Activated B cell treated with CpG ODN at 0.5 μM for 24 hours (primary cell): ENCODE results near the gene TNFRSF11A. TPM values are rescaled to one million over a fixed set of nuclear protein-coding genes. Genes with fewer than 3 reads are reported as not detected.

ENCODE experiments used
- ATAC-seq: fragments of 200-7000 bp; cut with Tn5 transposase; one replicate; pipeline ENCODE4 v1.10.0; 2021; ENCODE audit warnings: low read depth, mild to moderate bottlenecking, moderate library complexity
- CTCF ChIA-PET: fragments of 350-600 bp; sonication (Branson Sonifier 250); formaldehyde crosslinking; loops from one replicate; lab custom pipeline; 2021; ENCODE audit warnings: antibody characterized with exemption; lab: Charles Lee
- POLR2A ChIA-PET: fragments of 350-600 bp; sonication (Branson Sonifier 250); formaldehyde crosslinking; loops from one replicate; lab custom pipeline; 2021; ENCODE audit warnings: antibody characterized with exemption; lab: Charles Lee
- DNase-seq: peaks from one replicate; pipeline ENCODE4 v3.0.0; 2022
- H3K27ac Mint-ChIP-seq: one replicate; pipeline ENCODE4 v1.8.0; 2020; ENCODE audit warnings: mixed read lengths
- H3K27me3 Mint-ChIP-seq: one replicate; pipeline ENCODE4 v1.8.0; 2021; ENCODE audit warnings: mixed read lengths
- H3K36me3 Mint-ChIP-seq: one replicate; pipeline ENCODE4 v1.8.0; 2021; ENCODE audit warnings: low read depth, mixed read lengths
- H3K4me1 Mint-ChIP-seq: one replicate; pipeline ENCODE4 v1.8.0; 2021; ENCODE audit warnings: mixed read lengths
- H3K4me3 Mint-ChIP-seq: one replicate; pipeline ENCODE4 v1.8.0; 2020; ENCODE audit warnings: mild to moderate bottlenecking, mixed read lengths
- H3K9me3 Mint-ChIP-seq: one replicate; pipeline ENCODE4 v1.8.0; 2020; ENCODE audit warnings: mixed read lengths
- intact Hi-C: fragments of 100-400 bp; cut with micrococcal nuclease; formaldehyde crosslinking; loops from one replicate; pipeline ENCODE4 v1.15.1; 2024
- total RNA-seq: library from RNA; stranded (reverse); gene quantifications from 2 replicates; pipeline ENCODE4 v1.2.3, GENCODE V29; 2022
- TF ChIP-seq, protein P1 (sequence below): fragments of 200-600 bp; IDR thresholded peaks from one replicate; pipeline ENCODE4 v1.8.0; 2022; ENCODE audit warnings: antibody characterized with exemption, mild to moderate bottlenecking

Gene TNFRSF11A
- total RNA-seq, 1 donor from 2014 or later = 0.24 TPM

DNA sequence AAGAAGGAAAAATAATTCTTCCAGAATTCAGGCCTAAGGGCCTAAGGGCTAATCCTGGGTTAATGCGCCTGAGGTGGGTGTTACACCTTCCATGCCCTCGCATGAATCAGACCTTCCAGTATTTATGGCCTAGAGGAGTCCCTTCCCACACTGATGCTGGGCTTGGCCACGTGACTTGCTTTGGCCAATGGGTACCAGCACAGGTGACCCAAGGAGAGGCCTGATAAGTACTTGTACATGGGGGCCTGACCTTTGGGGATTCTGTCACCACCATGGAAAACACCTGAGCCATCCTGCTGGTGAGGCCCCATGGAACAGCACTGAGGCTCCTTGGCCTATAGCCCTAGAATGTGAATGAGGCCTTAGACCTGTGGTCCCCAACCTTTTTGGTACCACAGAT lies 79.8 kb downstream of the TNFRSF11A start:
- peaks cover 2% of the 10 kb centered on the region for H3K4me1 Mint-ChIP-seq
- no peak for ATAC-seq
- peaks cover 2% of the 10 kb centered on the region for H3K9me3 Mint-ChIP-seq
- no peak overlapping the region for H3K4me3 Mint-ChIP-seq
- no peak overlapping the region for H3K27ac Mint-ChIP-seq
- intact Hi-C loops = no loop called here
- ChIA-PET CTCF (no interaction called here), POLR2A (no interaction called here)
- H3K36me3 Mint-ChIP-seq = no peaks in the 10 kb centered on the region
- peaks cover 6% of the 10 kb centered on the region for H3K27me3 Mint-ChIP-seq
- TF ChIP-seq, protein P1, sequence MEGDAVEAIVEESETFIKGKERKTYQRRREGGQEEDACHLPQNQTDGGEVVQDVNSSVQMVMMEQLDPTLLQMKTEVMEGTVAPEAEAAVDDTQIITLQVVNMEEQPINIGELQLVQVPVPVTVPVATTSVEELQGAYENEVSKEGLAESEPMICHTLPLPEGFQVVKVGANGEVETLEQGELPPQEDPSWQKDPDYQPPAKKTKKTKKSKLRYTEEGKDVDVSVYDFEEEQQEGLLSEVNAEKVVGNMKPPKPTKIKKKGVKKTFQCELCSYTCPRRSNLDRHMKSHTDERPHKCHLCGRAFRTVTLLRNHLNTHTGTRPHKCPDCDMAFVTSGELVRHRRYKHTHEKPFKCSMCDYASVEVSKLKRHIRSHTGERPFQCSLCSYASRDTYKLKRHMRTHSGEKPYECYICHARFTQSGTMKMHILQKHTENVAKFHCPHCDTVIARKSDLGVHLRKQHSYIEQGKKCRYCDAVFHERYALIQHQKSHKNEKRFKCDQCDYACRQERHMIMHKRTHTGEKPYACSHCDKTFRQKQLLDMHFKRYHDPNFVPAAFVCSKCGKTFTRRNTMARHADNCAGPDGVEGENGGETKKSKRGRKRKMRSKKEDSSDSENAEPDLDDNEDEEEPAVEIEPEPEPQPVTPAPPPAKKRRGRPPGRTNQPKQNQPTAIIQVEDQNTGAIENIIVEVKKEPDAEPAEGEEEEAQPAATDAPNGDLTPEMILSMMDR = no peak
- no peak for DNase-seq

DNA sequence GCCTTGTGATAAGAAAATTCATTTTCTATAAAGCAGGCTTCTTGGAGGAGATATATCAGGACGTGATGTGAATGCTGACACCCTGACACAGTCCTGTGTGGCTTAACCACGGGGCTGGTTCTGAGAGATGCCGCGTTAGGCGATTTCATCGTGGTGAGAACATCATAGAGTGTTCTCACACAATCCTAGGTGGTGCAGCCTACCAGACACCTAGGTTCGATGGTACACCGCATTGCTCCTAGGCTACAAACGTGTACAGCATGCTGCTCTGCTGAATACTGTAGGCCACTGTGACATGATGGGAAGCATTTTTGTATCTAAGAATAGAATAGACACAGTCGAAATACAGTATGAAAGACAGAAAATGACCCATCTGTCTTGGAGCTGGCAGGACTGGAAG lies 82.5 kb downstream of the TNFRSF11A start:
- peaks cover 3% of the 10 kb centered on the region for H3K36me3 Mint-ChIP-seq
- ChIA-PET CTCF (no interaction called here), POLR2A (no interaction called here)
- ATAC-seq (no peak), DNase-seq (no peak)
- peaks cover 9% of the 10 kb centered on the region for H3K27me3 Mint-ChIP-seq
- no peak overlapping the region for H3K27ac Mint-ChIP-seq
- H3K4me3 Mint-ChIP-seq = no peak overlapping the region
- TF ChIP-seq, protein P1 = no peak
- intact Hi-C loops = no loop called here
- H3K4me1 Mint-ChIP-seq = no peaks in the 10 kb centered on the region
- peaks cover 11% of the 10 kb centered on the region for H3K9me3 Mint-ChIP-seq

DNA sequence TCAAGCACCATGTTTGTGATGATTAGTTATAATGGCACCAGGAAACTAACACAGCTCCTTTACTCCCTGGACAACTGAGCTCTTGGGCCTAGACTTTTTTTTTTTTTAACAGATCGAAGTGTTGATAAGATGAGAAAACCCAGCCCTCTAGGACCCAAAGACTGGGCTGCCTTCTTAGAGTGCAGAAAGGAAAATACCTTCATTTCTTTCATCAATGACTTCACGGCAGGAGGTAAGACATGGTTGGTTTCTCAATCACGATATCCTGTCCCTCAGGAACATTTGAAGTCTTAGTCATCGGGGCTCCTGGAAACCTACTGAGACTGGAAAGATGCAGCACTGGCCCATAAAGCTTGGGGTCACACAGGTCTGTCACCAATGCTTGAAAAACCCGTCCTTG lies 84.7 kb downstream of the TNFRSF11A start:
- no peak for ATAC-seq
- H3K4me3 Mint-ChIP-seq = no peak overlapping the region
- ChIA-PET POLR2A (no interaction called here), CTCF (interaction anchor here (0.7 kb wide), 1 partner anchor 26 kb away, joined by 3 read pairs; no protein-coding TSS in a partner anchor)
- DNase-seq = no peak
- H3K27me3 Mint-ChIP-seq = peaks cover 16% of the 10 kb centered on the region
- TF ChIP-seq, protein P1 = no peak
- H3K9me3 Mint-ChIP-seq = peaks cover 11% of the 10 kb centered on the region
- H3K27ac Mint-ChIP-seq = no peak overlapping the region
- H3K36me3 Mint-ChIP-seq = peaks cover 3% of the 10 kb centered on the region
- no peaks in the 10 kb centered on the region for H3K4me1 Mint-ChIP-seq
- intact Hi-C loops = no loop called here

DNA sequence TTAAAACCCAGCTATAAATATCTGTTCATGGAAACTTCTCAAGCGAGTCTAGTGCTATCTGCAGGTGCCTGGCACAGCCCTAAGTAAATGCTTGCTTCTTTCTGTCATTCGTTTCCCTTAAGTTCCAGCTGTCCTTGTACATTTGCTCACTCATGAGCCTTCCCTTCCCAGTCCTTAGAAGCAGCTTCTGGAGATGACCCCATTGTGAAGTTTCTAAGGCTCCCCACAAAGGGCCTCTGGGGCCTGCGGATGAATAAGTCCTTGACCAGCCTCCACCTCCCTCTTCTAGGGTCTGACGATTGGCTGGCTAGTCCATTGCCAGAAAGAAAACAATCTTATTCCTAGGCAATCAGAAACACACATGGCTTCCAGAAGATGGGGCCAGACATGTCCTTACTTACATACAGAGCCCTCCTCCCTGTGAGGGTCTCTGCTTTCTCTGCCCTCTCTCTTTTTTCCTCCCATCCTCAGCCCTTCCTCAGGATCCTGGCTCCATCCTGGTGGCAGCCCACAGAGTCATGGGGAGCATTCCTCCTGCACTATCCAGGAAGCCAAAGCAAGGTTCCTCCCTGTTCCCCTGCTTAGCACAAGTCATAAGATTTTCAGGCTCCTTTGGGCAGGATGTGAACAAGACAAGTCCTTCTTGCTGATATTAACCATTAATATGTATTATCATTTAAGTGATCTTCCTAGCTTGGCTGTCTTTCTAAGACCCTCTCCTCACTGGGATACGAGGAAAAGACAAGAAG lies 87.3 kb downstream of the TNFRSF11A start:
- Mint-ChIP-seq H3K9me3 (peaks cover 11% of the 10 kb centered on the region), H3K27me3 (peaks cover 16% of the 10 kb centered on the region), H3K4me3 (no peak overlapping the region), H3K4me1 (no peaks in the 10 kb centered on the region), H3K27ac (no peak overlapping the region), H3K36me3 (peaks cover 3% of the 10 kb centered on the region)
- TF ChIP-seq, protein P1 = no peak
- intact Hi-C loops = no loop called here
- CTCF ChIA-PET = no interaction called here
- DNase-seq (no peak), ATAC-seq (no peak)
- POLR2A ChIA-PET = no interaction called here

DNA sequence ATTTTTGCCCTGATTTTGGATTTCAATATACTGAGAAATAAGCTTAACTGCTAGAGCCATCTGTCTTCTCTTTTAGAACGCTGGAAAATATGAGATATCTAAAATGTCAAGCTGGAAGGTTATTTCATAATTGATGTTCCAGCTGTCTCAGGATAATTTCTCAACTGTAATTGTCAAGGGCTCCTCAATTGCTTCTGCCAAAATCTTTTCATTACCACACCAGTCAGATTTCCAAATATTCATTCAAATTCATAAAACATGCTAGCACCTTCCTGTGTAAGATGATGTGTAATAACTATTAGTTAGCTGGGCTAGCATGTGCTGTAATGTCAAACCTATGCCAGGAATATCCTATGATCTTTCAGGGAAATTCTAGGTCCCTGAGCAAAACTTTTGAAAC lies 88.1 kb downstream of the TNFRSF11A start:
- peaks cover 11% of the 10 kb centered on the region for H3K9me3 Mint-ChIP-seq
- H3K27ac Mint-ChIP-seq = no peak overlapping the region
- TF ChIP-seq, protein P1 = no peak
- POLR2A ChIA-PET = no interaction called here
- ATAC-seq (no peak), DNase-seq (no peak)
- intact Hi-C loops = no loop called here
- H3K4me1 Mint-ChIP-seq = no peaks in the 10 kb centered on the region
- CTCF ChIA-PET = interaction anchor here (0.6 to 1.1 kb wide), 2 partner anchors 9 to 12 kb away, joined by 3 to 4 read pairs; no protein-coding TSS in a partner anchor
- no peak overlapping the region for H3K4me3 Mint-ChIP-seq
- H3K36me3 Mint-ChIP-seq = peaks cover 3% of the 10 kb centered on the region
- peaks cover 16% of the 10 kb centered on the region for H3K27me3 Mint-ChIP-seq
